ENCODE results near the gene PCDHGA1.
"Not testable (repeated sequence)": the region's sequence is repeated elsewhere in the genome, so short reads cannot be mapped to it uniquely, and the experiment has no call there.

- TF ChIP-seq CTCF (conservative IDR thresholded peaks at IDR 0.05; ENCODE audit: low read depth, low read length); EZH2phosphoT487 (IDR thresholded peaks at IDR 0.05; ENCODE audit: borderline replicate concordance, low read length); EZH2 (IDR thresholded peaks at IDR 0.05; ENCODE audit: low read length, unreplicated experiment): not testable (repeated sequence)
Measured at GRCh38 chr5:141415275-141415618, 84.9 kb downstream of the PCDHGA1 start.
